ENCODE results near the gene DEPP1.

Gene DEPP1

DNA sequence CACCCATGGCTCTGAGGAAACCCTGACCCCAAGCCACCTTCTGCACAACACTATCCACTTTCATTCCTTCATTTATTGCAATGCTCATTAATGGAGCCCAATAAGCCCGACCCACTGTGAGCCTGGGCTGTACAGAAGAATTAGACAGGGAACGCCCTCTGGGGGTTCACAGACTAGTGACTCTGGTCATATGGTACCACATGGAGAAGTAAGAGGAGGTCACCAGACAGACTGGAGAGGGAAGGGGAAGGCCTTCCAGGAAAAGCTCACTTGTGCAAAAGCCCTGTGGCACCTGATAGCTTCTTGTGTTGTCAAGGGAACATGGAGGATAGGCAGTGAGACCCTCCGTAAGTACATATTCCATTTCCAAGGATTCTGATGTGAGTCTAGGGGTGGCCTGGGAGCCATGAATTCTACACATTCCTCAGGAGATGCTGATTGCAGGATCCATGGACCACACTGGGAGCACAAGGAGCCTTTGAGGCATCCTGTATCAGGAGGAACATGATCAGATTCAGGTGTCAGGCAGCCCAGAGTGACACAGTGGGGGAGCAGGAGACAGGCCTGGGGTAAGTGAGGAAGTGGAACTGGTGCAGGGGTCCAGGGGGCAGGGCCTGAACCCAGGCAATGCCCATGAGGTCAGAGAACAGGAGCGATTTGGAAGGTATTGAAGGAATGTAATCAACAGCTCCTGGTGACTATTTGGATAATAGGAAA, 47.5 kb downstream of the DEPP1 start:
- DNase-seq, result no peak

DNA sequence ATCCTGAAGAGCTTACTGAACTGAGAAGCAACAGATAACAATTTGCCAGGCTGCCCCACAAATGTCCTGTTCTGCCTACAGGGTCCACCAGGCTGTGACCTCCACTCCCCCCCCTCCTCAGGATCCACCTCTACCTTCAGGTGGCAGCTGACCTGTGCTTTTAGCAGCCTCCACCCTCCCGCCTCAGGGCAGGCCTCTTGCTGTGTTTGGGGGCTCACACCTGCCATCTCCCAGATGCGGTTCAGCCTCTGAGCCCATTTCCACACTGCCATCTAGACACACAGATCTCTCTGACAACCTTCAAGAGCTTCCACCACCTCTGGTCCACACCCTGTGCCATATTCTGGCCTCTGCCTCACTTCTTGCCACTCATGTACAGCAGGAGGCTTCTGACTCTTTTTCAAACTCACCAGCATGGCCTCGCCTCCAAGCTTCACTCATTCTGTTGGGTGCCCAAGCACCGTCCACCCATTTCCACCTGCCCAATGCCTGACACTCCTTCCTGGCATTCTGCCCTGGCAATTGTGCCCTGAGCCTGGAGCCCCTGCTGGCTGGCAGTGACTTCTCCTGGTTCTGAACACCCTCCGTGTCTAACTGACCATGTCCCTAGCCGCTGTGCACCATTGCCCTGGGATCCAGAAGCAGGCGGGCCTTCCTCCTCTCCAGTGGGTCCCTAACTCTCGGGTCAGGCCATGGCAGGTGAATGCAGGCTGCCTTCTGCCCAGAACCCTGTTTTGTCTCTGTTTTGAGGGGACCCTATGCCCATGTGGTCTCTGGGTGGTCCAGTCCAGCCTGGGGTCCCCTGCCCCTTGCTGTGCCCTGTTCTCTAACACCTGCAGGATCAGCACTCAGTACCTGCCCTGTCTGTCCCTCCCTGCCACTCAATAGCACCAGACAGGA, 49.0 kb downstream of the DEPP1 start:
- DNase-seq, result no peak

DNA sequence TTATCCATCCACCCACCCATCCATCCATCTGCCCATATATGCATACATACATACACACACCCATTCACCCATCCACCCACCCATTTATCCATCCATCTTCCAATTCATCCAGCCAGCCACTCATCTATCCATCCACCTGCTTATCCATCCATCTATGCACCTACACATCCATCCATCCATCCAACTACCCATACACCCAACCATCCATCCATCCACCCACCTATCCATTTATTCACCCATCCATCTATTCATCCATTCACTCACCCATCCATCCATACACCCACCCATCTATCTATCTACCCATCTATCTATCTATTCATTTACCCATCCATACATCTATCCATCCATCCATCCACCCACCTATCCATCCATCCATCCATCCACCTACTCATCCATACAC, 50.1 kb downstream of the DEPP1 start:
- no peak for DNase-seq

DNA sequence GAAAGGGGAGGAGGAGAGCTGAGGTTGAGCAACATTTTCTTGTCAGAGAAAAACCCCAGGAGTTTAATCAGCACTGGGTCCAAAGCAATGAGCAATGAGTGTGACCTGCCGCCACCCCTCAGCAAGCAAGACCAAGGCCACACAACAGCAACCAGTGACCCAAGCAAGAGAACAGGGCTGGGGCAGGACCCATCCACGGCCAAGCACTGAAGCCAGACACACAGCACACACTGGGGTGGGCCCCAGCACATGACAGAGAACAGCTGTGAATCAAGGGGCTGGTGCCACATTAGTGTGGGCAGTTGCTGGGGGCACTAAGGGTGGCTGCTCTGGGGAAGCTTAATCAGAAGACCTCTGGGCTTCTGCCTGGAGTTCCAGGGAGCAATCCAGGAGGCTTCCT, 51.3 kb downstream of the DEPP1 start:
- DNase-seq, result no peak

DNA sequence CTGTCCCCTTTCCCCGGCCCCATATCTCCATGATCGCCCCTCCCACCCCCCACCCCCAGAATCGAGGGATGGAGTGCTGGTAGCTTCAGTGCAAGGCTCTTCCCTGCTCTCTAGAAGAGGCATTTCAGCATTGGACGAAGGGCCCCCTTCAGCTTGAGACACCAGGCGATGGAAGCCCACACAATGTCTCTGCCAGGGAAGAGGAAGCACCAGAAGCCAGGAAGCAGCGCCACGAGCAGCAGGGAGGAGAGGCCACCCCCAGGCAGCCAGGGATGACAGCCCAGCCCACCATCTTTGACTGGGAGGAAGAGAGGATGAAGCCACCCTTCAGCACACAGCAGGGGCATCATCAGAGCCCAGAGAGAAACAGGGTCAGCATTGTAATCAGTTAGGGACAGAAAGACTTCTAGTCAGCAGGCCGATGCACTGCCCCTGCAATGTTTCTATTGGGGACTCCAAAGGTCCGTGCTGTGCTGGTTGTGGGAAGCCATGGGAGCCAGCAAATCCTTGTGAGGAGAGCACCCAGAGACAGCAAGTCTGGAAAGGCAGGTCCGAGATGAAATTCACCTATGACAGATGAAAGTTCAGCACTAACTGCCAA, 51.8 kb downstream of the DEPP1 start:
- no peak for DNase-seq
